WTC11 (cell line): ENCODE data around the gene SLC25A48.

Experiments used
- E2F4 ChIP-seq: sonication (generic); formaldehyde crosslinking; IDR thresholded peaks from 2 replicates; pipeline ENCODE4 v1.8.1; 2022; ENCODE audit warnings: low read depth, mild to moderate bottlenecking, moderate library complexity, missing genetic modification reagents, borderline replicate concordance
- MAX ChIP-seq: sonication (generic); formaldehyde crosslinking; IDR thresholded peaks from 2 replicates; pipeline ENCODE4 v1.8.0; 2022; ENCODE audit warnings: mild to moderate bottlenecking, missing genetic modification reagents
- PREB ChIP-seq: sonication (generic); formaldehyde crosslinking; IDR thresholded peaks from 2 replicates; pipeline ENCODE4 v1.8.1; 2022; ENCODE audit warnings: mild to moderate bottlenecking, missing genetic modification reagents, moderate library complexity, borderline replicate concordance
- ZBTB21 ChIP-seq: sonication (generic); formaldehyde crosslinking; IDR thresholded peaks from 2 replicates; pipeline ENCODE4 v1.8.1; 2023; ENCODE audit warnings: mild to moderate bottlenecking, missing genetic modification reagents, borderline replicate concordance
- ZSCAN18 ChIP-seq: fragments of 250-450 bp; sonication (Bioruptor Pico); IDR thresholded peaks from 2 replicates; pipeline ENCODE4 v2.1.2; 2022; ENCODE audit warnings: mild to moderate bottlenecking, moderate library complexity
- TF ChIP-seq, protein P1 (sequence below): fragments of 200-600 bp; IDR thresholded peaks from 2 replicates; pipeline ENCODE4 v1.8.0; 2022; ENCODE audit warnings: antibody characterized with exemption

DNA sequence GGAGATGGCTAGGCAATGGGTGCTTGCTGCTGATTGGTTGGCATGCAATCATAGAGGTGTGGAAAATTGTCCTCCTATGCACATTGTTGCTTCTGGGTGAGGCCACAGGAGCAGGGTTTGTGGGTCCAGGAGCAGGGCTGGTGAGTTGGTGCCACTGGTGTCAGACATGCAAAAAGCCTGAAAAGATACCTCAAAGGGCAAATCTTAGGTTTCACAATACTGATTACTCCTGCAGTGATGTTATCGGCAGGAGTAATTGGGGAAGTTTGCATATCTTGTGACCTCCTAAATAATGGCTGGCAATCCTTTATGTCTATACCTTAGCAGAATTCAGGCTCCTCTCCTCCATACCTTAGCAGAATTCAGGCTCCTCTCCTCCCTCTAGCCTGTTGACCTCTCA is 25.2 kb downstream of the SLC25A48 start:
- TF ChIP-seq E2F4 (CRISPR knock-in tag) (no peak), ZBTB21 (CRISPR knock-in tag) (no peak), MAX (CRISPR knock-in tag) (no peak), ZSCAN18 (CRISPR knock-in tag) (no peak), PREB (CRISPR knock-in tag) (no peak)
- TF ChIP-seq, protein P1, sequence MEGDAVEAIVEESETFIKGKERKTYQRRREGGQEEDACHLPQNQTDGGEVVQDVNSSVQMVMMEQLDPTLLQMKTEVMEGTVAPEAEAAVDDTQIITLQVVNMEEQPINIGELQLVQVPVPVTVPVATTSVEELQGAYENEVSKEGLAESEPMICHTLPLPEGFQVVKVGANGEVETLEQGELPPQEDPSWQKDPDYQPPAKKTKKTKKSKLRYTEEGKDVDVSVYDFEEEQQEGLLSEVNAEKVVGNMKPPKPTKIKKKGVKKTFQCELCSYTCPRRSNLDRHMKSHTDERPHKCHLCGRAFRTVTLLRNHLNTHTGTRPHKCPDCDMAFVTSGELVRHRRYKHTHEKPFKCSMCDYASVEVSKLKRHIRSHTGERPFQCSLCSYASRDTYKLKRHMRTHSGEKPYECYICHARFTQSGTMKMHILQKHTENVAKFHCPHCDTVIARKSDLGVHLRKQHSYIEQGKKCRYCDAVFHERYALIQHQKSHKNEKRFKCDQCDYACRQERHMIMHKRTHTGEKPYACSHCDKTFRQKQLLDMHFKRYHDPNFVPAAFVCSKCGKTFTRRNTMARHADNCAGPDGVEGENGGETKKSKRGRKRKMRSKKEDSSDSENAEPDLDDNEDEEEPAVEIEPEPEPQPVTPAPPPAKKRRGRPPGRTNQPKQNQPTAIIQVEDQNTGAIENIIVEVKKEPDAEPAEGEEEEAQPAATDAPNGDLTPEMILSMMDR = no peak
